NB4 (cell line): Measurements from ENCODE around the gene SMIM1.

ENCODE experiments used
- CTCF ChIP-seq: IDR thresholded peaks from one replicate; pipeline ENCODE4 v1.5.1; 2012; ENCODE audit warnings: low read depth, low read length
- MAX ChIP-seq: IDR thresholded peaks from 2 replicates; pipeline ENCODE4 v1.6.1; 2011; ENCODE audit warnings: low read depth, low read length
- POLR2A ChIP-seq: IDR thresholded peaks from 2 replicates; pipeline ENCODE4 v1.6.1; 2011; ENCODE audit warnings: mild to moderate bottlenecking; ENCODE audit not compliant: insufficient read length; ENCODE audit errors: extremely low read depth

GRCh38 chr1:3759164-3759563, 13.4 kb upstream of the SMIM1 start:
- TF ChIP-seq CTCF (no peak), POLR2A (no peak), MAX (no peak)
